Measurements from ENCODE around the gene TLDC2.

DNA sequence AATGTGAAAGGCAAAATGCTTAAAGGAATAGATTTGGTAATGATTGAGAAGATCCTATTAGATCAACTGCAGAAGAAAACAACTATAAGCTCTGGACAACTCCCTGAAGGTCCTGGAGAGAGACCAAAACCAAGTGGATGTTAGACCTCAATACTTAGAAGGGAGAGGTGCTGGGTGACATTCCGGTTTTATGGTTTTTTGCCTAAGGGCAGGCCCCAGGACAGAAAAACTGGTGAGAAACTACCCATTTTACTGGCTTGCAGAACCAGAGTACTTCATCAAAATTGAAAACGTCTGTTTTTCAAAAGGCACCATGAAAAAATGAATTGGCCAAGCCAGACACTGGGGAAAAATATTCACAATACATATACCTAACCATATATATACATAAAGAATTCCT lies 49.3 kb downstream of the TLDC2 start:
- TF ChIP-seq POLR2AphosphoS5 (IDR thresholded peaks at IDR 0.05), result no peak
- TF ChIP-seq, protein P1, sequence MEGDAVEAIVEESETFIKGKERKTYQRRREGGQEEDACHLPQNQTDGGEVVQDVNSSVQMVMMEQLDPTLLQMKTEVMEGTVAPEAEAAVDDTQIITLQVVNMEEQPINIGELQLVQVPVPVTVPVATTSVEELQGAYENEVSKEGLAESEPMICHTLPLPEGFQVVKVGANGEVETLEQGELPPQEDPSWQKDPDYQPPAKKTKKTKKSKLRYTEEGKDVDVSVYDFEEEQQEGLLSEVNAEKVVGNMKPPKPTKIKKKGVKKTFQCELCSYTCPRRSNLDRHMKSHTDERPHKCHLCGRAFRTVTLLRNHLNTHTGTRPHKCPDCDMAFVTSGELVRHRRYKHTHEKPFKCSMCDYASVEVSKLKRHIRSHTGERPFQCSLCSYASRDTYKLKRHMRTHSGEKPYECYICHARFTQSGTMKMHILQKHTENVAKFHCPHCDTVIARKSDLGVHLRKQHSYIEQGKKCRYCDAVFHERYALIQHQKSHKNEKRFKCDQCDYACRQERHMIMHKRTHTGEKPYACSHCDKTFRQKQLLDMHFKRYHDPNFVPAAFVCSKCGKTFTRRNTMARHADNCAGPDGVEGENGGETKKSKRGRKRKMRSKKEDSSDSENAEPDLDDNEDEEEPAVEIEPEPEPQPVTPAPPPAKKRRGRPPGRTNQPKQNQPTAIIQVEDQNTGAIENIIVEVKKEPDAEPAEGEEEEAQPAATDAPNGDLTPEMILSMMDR (IDR thresholded peaks at IDR 0.05), result no peak
